GM18519 (cell line): Measurements from ENCODE around the gene GCSAML.
A peak's percentile ranks its signal among the peaks of the same experiment; 100 is the strongest.

Experiments used
- ATAC-seq: cut with Tn5 transposase; IDR thresholded peaks from one replicate; pipeline ENCODE4 v1.9.1; 2021; ENCODE audit warnings: mild to moderate bottlenecking, moderate library complexity; ENCODE audit not compliant: unreplicated experiment, low FRiP score

Gene GCSAML

DNA sequence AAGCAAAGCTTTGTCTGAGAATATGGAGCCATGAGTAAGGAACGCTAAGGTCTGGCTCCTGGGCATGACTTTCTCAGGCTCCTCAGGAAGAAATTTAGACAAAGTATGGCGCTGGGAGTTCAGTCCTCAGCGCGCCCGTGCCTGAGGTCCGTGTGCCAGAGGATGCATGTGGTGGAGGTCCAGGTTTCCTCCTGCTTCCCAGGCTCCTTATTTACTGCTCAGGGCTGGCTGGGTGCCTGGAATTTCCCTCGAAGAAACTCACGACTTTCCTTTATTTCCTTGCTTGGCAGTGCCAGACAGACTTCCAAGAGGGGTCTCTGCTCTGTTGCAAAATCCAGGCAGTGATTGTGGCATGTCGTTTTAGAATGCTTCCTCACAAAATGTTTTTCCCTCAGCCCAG, 13.3 kb downstream of the GCSAML start:
- no peak for ATAC-seq

- no peak for ATAC-seq
Measured at GRCh38 chr1:247574236-247574635, 25.3 kb downstream of the GCSAML start.

DNA sequence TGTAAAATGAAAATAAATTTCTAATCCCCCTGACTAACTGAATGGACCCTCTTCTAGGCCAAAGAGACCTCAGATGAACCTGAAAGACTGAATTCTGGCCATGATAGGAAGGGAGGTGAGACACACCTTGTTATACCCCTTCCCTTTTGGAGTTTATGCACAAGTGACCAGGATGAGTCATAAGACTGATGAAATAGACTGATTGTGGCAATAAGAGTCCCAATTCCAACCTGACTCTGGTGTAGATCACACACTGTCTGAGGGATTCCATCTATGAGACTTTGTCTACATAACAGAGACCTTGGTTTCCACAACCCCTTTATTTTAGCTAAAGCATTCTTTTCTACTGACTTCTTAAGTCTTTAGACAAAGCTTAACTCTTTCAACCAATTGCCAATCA, 25.7 kb downstream of the GCSAML start:
- no peak for ATAC-seq

- peak; percentile 48 for ATAC-seq
Measured at GRCh38 chr1:247576514-247576913, 27.6 kb downstream of the GCSAML start.

DNA sequence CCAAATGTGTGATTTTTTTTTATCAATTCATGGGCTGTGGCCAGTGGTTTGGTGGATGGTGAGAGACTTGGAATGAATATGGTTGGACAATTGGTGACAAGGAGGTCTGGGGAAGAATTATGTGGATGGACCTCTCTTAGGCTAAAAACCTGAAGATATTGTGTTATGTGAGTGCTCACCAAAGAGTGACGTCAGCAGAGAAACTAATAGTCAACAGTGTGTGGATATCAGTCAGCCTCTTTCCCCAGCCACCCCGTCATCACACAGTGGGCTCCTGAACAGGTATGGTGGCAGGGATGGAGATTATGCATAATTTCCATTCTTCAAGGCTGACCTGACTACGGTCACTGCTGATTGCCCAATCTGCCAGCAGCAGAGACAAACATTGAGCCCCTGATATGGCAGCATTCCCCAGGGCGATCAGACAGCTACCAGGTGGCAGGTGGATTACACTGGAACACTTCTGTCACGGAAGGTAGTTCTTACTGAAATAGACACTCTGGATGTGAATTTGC, 30.1 kb downstream of the GCSAML start:
- no peak for ATAC-seq

GRCh38 chr1:247588060-247588459, 39.1 kb downstream of the GCSAML start, which contains the start of gene OR2G2:
Gene OR2G2 (plus strand): TSS chr1:247588360. CDS start chr1:247588360, 0 bp downstream.
- no peak for ATAC-seq

- ATAC-seq: no peak
Measured at GRCh38 chr1:247605286-247605685, 56.4 kb downstream of the GCSAML start, which contains the start of gene OR2G3. Gene OR2G3 (plus strand): TSS chr1:247605586. CDS start chr1:247605586, 0 bp downstream.

DNA sequence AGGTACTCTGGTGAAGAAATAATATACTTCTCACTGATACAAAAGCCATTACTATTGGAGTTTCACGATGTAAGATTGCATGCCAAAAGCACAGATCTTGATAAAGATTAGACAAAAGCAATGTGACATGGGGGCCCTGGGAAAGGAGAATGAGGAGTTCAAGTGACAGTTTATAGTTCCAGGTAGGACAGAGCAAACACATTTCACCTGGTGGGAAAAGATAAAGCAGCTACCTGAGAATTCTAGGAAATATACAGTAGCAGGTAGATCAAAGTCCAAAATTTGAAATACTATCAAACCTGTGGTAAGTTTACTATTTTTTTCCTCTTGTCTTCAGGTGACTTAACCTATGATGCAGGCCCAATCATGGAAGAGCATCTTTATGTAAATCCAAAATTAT, 64.5 kb downstream of the GCSAML start:
- no peak for ATAC-seq

GRCh38 chr1:247614625-247615024, 65.7 kb downstream of the GCSAML start:
- no peak for ATAC-seq
